Measurements from ENCODE around the gene MYO1H.

DNA sequence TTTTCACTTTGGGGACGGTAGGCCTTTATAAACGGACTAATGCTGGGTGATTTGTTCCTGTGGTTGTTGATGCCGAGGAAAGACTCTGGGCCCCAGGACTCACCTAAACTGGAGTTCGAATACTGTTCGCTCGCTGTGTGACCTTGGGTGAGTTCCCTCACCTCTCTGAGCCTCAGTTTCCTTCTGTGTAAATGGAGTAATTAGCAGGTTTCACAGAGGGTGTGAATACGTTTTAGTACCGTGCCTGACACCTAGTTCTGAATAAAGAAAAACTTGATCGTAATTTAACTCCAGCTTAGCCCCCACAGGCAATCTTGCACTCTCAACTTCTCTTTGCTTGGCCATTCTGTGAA is 130.2 kb downstream of the MYO1H start:
- no peak for TF ChIP-seq POLR2A (IDR thresholded peaks at IDR 0.05)
- TF ChIP-seq, protein P1, sequence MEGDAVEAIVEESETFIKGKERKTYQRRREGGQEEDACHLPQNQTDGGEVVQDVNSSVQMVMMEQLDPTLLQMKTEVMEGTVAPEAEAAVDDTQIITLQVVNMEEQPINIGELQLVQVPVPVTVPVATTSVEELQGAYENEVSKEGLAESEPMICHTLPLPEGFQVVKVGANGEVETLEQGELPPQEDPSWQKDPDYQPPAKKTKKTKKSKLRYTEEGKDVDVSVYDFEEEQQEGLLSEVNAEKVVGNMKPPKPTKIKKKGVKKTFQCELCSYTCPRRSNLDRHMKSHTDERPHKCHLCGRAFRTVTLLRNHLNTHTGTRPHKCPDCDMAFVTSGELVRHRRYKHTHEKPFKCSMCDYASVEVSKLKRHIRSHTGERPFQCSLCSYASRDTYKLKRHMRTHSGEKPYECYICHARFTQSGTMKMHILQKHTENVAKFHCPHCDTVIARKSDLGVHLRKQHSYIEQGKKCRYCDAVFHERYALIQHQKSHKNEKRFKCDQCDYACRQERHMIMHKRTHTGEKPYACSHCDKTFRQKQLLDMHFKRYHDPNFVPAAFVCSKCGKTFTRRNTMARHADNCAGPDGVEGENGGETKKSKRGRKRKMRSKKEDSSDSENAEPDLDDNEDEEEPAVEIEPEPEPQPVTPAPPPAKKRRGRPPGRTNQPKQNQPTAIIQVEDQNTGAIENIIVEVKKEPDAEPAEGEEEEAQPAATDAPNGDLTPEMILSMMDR (IDR thresholded peaks at IDR 0.05) = no peak
